NCI-H82 treated with DMSO at 0.1 percent for 48 hours (cell line): ENCODE data around the gene ABCA5.
"Not testable (repeated sequence)": the region's sequence is repeated elsewhere in the genome, so short reads cannot be mapped to it uniquely, and the experiment has no call there.

ENCODE experiments used
- DNase-seq: peaks from one replicate; lab custom pipeline; 2025; ENCODE audit not compliant: unreplicated experiment; lab: John Stamatoyannopoulos, UW

ABCA5 gene

DNA sequence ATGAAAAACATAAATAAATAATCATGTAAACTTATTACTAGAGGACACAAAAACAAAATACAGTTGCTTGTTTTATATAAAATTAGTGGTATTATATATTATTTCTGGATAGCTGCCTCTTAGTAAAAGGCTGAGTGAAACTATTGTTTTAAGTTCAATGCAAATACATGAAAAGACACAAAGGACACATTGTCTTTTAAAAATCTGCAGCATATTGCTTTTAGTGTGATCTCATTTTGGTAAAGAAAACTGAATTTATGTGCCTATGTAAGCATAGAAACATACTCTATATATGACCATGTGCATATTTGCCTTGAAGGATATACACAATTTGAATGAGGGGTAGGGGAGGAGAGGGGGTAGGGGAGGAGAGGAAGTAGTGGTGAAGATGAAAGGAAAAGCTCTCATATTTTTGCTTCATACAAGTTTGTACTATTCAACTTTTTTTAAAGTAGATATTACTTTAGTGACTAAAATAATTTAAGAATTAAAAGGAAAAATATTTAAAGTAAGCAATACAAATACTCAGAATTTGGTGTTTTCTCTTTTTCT, 104.2 kb downstream of the ABCA5 start:
- no peak for DNase-seq

DNA sequence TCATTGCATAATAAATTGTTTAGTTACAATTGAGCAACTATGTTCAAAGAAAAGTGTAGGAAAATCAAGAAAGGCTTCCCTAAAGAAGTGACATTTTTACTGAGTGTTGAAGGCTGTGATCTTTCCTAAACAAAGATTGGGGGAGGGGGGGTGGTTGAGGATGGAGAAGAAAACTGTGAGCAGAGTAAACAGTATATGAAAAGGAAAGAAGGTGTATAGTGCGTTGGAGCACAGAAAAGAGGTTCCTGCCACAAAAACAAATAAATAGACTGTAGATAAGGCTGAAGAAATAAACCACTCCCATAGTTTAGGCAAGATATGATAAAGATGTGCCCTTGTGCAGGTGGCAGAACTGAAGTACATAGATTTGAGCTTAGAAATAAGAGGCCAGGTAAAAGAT, 106.8 kb downstream of the ABCA5 start:
- no peak for DNase-seq

GRCh38 chr17:69218986-69219385, 107.9 kb downstream of the ABCA5 start:
- DNase-seq = no peak

DNA sequence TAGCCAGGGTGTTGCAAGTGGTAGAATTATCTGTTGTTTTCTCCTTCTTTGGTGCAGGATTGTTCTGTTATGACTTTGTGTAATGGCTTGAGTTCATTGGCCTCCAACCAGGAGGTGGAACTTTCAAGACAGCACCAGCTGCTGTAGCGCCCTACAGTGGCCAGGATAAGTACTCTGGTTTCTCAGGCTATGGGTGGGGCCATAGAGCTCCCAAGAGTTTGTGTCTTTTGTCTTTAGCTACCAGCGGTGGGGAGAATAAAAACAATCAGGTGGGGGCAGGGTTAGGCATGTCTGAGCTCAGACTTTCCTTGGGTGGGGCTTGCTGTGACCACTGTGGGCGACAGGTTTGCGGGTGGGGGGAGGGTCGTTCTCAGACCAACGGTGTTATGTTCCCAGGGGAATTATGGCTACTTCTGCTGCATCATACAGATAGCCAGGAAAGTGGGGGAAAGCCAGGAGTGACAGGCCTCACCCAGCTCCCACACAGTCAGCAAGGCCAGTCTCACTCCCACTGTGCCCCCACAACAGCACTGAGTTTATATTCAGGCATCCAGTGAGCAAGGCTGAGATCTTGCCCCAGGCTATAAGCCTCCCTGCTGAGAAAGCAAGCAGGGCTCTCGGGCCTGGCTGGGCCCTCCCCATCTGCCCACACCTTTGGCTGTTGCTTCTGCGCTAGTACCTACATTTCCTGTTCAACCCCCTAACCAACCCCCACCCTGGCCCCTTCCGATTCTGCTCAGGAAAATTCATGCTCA, 113.7 kb downstream of the ABCA5 start:
- DNase-seq = no peak

DNA sequence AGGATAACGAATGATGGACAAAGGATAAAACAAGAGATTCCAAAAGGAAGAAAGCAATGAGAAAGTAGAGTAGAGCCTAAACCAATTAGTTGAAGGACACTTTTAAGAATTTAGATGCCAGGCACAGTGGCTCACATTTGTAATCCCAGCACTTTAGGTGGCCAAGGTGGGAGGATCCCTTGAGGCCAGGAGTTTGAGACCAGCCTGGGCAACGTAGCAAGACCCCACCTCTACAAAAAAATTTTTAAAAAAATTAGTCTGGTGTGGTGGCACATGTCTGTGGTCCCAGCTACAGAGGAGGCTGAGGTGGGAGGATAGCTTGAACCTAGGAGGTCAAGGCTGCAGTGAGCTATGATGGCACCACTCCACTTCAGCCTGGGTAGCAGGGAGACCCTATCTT, 118.3 kb downstream of the ABCA5 start:
- no peak for DNase-seq

DNA sequence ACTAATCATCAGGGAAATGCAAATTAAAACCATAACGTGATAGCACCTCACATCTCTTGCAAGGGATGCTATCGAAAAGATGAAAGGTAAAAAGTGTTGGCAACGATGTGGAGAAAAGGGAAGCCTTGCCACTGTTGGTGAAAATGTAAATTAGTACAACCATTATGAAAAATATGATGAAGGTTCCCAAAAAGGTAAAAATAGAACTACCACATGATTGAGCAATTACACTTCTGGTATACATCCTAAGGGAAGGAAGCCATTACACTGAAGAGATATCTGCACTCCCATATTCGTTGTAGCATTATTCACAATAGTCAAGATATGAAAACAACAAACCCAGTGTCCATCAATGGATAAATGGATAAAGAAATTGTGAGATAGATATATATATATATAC, 119.8 kb downstream of the ABCA5 start:
- no peak for DNase-seq

GRCh38 chr17:69198238-69198637, 128.7 kb downstream of the ABCA5 start:
- no peak for DNase-seq

- DNase-seq = not testable (repeated sequence)
These were observed 130.8 kb downstream of the ABCA5 start for GRCh38 chr17:69196105-69196653.
